NCI-H2171 treated with DMSO at 0.1 percent for 48 hours (cell line): ENCODE measurements around the gene C1QTNF6.
A peak's percentile ranks its signal among the peaks of the same experiment; 100 is the strongest.

Experiments used
- DNase-seq: peaks from one replicate; lab custom pipeline; 2025; lab: John Stamatoyannopoulos, UW

Gene C1QTNF6

GRCh38 chr22:37190262-37190780, 2.3 kb upstream of the C1QTNF6 start:
- no peak for DNase-seq

- DNase-seq: peak; percentile 28
These were observed 937 bp upstream of the C1QTNF6 start for GRCh38 chr22:37188901-37189466.

DNA sequence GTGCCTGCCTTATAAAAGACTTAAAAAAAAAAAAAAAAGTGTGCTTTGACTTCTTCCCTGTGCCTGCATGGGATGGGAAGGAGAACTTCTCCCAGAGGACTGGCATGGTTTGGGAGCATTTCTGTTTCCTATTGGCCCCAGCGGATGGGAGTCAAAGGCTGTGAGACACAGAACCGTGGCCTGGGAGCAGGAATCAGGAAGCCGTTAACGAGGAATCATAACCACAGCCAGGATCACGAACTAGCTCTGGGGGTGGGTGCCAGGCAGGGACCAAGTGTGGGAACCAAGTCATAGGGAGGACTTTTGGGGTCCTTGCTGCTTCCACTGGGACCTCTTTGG, 526 bp downstream of the C1QTNF6 start:
- DNase-seq: no peak

DNA sequence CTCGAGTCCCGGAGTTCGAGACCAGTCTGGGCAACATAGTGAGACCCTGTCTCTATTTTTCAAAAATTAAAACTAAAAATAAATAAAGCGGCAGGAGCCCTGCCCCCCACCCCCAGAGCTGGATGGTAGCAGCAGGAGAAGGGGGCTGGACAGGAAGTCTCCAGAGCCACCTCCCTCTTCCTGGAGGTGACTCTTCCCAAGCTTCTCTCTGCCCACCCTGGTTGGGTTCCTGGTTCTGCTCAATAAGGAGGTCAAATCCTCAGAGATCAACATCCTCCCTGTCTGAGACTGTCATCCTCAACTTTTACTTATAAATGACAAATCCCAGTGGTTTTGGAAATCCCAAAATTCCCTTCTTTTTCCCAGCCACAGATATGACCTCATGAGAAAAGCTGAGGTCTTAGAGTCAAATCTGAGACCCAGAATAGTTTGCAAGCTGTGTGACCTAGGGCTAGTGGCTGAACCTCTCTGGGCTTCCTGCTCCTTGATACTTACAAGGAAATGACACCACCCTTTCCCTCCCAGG, 987 bp downstream of the C1QTNF6 start:
- no peak for DNase-seq

DNA sequence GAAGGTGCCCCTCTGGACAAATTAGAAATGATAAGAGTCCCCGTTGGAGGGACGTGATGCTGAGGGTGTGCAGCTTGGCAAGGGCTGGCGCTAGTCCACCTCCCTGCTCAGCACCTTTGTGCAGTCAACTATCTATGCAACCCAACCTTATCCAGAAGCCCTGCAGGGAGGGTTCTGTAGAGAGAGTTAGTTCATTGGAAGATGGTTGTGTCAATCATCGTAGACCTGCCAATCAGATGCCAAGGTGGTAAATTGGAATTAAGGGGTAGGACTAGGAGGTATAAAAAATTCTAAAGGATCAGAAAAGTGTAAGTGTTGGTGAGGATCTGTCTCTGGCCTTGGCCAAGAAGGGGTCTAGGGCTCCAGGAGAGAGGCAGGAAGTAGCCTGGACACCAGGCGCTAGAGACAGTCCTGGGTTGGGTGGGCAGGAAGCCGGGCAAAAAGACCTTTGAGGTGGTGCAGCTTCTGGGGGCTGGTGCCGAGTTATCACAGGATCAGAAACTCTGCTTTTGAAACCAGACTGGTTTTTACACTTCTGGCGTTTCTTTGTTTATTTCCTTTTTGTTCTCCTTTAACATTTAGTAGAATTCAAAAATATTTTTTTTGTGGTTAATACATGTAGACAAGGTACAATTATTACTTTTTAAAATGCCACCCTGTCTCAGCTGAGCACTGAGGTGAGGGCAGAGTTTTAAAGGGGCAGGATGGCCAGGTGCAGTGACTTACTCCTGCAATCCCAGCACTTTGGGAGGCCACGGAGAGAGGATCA, 1.6 kb downstream of the C1QTNF6 start:
- no peak for DNase-seq

DNA sequence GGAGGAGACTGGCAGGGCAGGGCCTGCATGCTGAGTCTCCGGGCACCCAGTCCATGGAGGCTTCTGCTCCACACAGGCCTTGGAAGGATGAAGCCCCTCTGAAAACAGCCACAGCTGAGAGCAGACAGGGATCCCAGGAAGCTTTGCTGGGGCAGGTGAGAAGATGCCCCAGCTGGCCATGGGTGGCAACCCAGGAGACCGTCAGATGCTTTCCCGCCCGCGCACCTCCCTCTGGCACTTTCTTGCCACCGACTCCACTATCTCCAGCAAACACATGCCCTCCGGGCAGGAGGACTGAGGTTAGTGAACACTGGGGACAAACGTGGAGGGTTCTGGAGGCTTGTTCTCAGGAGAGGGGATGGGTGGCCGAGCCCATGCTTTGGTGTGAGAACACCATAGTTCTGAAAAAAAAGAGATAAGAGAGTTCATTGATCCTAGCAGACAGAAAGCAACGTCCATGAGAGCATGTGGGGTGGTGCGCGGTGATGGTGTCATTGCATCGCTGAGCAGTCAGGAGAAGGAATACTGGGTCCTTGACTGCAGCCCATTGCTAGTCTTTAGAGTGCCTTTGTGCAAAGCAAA, 2.3 kb downstream of the C1QTNF6 start:
- no peak for DNase-seq

DNA sequence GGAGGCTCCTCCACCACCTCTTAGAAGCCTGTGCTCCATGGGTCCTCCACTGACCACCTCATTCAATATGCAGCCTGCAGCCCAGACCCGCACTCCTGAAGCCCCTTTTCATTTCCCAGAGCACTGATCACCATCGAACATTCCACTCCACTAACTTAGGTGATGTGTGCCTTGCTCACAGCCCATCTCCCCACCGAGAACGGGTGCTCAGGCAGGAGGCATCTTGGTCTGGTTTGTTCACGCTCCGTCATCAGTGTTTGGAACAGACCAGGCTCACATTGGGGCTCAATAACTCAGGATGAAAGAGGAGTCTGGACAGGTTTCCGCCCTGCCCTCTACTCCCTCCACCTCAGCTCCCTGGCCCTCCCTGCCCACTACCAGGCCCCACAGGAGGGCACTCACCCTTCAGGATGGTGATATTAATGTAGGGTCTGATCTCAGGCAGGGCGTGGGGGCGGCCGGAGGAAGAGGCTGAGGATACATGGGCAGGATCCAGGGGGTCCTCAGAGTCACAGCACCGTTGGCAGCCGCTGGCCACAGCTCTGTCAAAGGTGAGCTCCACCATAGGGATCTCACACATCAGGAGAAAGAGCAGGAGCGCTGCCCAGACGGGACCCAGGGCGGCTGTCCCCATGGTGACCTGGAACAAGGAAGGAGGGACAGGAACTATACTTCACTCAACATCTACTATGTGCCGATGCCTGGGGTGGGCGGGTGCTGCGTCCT, 3.1 kb downstream of the C1QTNF6 start:
- DNase-seq: no peak

DNA sequence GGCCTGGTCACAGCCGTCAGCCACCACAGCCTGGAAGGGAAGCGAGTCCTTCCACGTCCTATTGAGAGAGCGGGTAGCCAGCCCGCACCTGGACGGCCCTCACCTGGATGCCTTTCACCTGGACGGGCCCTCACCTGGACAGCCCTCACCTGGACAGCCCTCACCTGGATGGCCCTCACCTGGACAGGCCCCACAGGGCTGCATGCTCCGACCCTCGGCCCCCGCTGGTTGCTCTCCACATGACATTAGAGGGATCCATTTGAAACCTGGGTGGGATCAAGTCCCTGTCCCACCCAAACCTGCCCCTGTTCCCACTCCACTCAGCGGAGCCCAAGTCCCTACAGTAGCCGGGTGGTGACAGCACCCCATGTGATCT, 3.7 kb downstream of the C1QTNF6 start:
- no peak for DNase-seq

- no peak for DNase-seq
These were observed 4.3 kb downstream of the C1QTNF6 start for GRCh38 chr22:37183432-37184379.

GRCh38 chr22:37182949-37183245, 5.2 kb downstream of the C1QTNF6 start:
- no peak for DNase-seq

DNA sequence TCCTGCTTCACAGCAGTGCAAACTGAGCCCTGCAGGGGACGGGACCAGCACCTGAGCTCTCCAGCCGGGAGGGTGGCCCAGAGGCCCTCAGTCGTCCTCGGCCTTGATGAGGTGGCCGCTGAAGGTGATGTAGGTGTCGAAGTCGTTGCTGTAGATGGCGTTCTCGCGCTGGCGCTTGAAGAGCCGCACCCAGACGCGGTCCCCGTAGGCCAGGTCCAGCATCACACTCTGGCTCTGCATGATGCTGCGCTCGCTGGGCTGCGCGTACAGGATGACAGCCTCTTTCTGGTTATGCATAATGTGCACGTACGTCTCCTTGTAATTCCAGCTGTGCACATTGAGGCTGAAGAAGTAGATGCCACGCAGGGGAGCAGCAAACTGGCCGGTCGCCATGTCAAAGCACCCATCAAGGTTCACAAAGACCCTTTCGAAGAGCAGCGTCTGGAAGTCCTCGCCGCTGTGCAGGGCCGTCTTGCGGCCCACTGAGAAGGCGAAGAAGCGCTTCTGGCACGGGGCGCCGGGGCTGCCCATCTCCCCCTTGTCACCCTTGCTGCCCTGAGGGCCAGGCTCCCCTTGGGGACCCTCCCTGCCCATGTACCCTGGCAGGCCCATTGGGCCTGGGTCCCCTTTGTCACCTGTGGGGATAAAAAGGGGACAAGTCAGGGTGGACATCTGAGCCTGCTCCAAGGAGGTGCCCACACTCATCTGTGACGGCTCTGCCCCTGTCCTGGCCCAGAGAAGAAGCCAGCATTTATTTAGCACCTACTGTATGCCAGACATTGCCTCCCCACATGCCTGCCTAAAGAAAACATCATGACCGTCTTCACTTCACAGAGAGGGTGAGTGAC, 5.7 kb downstream of the C1QTNF6 start:
- no peak for DNase-seq

DNA sequence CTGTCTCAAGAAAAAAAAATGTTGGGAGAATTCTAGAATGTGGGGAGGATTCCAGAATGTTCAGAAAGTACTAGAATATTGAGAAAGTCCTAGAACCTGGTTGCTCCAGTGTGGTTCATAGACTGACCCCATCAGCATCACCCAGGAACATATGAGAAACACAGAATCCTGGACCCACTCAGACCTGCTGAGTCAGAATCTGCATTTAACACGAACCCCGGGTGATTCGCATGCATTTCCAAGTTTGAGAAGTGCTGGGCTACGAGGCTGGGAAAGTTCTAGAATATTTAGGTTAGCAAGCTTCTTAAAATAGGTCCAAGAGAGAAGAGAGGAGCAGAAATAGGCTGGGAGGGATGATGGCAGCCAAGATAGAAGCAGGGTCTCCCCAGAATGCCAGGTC, 6.4 kb downstream of the C1QTNF6 start:
- DNase-seq: no peak

- no peak for DNase-seq
These were observed 7.4 kb downstream of the C1QTNF6 start for GRCh38 chr22:37180531-37181231.

DNA sequence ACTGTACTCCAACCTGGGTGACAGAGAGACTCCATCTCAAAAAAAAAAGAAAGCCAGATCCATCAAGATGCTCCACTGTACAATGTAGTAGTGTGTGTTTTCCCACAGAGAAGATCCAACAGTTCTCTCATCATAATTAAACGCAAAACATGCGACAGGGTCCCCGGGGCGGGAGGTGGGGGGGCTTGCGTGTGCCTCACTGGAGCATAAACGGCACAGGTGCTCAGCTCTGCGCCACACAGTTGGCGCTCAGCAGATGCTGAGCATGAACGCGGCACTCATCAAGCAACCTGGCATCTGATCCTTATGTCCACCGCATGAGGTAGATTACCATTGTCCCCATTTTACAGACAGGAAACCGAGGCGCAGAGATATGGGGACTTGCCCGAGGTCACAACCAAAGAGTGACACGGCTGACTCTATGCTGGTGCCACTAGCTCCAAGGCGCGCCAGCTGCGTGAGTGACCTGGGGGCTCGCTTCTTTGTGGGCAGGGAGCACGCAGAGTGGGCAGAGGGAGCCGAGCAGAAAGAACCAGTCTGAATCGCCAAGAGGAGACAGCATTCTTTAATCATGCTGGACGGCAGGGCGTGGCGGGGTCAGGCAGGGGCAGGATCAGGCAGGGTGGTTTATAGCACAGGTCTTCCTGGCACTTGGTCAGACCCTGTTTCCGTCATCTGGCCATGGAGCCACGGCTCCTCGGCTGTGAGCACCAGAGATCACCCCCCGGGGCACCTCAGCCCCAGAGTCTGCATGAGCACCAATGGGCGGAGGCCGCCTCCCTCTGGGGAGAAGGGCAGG, 8.2 kb downstream of the C1QTNF6 start:
- no peak for DNase-seq

GRCh38 chr22:37179126-37179470, 8.9 kb downstream of the C1QTNF6 start:
- DNase-seq: no peak

GRCh38 chr22:37178350-37179125, 9.5 kb downstream of the C1QTNF6 start:
- DNase-seq: no peak

DNA sequence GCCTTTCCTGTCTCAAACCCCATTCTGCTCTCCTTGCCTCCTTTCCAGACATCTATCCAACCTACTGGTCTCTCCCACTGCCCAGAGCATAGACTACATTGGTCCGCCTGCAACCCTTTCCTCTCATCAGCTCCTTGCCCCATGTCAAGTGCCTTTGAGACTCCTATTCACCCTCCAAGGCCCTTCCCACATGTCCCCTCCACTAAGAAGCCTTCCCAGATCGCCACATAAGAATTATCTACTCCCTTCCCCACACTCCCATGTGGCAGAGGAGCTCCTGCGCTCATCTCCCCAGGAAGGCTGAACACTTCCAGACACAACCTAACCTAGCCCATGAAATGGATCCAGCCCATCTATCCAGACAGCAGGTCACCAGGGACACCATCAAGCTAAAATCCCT, 10.3 kb downstream of the C1QTNF6 start:
- DNase-seq: no peak

DNA sequence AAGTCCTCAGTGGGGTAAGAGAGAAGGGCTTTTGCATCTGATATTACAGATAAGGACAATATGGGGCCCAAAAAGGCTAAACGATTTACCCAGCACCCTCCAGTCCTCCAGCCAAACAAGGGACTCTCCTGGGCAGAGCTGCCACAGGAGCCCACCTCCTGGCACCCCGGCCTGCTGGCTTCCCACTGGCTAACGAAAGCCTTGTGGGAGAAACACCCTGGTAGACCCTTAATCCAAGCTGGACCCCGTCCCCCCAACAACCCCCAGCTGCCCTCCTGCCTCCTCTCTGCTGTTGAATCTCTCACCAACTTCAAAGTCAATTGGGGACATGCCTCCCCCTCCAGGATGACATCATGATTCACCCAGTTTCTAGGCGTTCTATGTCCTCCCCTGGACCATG, 10.8 kb downstream of the C1QTNF6 start:
- DNase-seq: no peak
